Measurements from ENCODE around the gene L3MBTL4.

GRCh38 chr18:6159426-6159825, 255.3 kb downstream of the L3MBTL4 start:
- TF ChIP-seq POLR2A (IDR thresholded peaks at IDR 0.05): no peak
- no peak for TF ChIP-seq CTCF (IDR thresholded peaks at IDR 0.05 in 8 of 11, conservative IDR thresholded peaks at IDR 0.05 in 3 of 11)
- TF ChIP-seq POLR2AphosphoS5 (IDR thresholded peaks at IDR 0.05): no peak

Measured in spleen (tissue), 7 donors.